HG03280 (cell line): ENCODE data around the gene DLD.
"Not testable (repeated sequence)": the region's sequence is repeated elsewhere in the genome, so short reads cannot be mapped to it uniquely, and the experiment has no call there.

Experiments used
- ATAC-seq: cut with Tn5 transposase; IDR thresholded peaks from one replicate; pipeline ENCODE4 v1.9.1; 2021; ENCODE audit warnings: mild to moderate bottlenecking, moderate library complexity; ENCODE audit not compliant: unreplicated experiment

Gene DLD

GRCh38 chr7:107890962-107891635 is at the start of gene DLD:
Gene DLD (plus strand): TSS chr7:107891183. CDS start chr7:107891251, 68 bp downstream.
- peak; percentile 99 for ATAC-seq

DNA sequence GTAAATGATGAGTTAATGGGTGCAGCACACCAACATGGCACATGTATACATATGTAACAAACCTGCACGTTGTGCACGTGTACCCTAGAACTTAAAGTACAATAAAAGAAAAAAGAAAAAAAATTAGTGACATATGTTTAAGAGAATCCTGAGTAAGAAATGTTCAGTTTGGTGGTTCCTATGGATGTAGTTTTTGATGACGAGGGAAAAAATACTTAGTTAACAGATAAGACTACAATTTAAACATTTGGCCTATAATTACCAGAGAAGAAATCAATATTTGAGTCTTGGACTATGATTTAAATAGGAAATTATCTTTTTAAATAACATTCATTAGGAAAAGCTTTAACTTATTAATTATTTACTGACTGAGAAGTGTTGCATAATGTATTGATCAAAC is 48.8 kb upstream of the DLD start:
- ATAC-seq: no peak

DNA sequence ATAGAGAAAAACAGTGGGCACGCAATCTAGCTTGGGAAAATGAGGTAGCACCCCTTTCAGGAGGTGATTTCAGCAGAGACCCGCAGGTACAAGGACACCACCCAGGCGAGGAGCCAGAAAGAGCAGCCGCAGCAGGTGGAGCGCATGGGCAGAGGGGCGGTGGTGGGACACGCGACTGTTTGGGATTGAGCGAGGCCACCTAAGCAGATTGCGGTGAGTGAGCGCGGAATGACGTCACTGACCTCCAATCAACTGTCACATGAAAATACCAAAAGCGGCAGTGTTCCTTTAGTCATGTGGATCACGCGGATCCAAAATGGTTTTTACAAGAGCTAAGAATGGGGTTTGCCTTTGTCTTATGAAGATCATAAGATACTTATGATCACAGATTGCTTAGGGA is 47.8 kb upstream of the DLD start:
- no peak for ATAC-seq

GRCh38 chr7:107846324-107846723 is 44.7 kb upstream of the DLD start:
- no peak for ATAC-seq

DNA sequence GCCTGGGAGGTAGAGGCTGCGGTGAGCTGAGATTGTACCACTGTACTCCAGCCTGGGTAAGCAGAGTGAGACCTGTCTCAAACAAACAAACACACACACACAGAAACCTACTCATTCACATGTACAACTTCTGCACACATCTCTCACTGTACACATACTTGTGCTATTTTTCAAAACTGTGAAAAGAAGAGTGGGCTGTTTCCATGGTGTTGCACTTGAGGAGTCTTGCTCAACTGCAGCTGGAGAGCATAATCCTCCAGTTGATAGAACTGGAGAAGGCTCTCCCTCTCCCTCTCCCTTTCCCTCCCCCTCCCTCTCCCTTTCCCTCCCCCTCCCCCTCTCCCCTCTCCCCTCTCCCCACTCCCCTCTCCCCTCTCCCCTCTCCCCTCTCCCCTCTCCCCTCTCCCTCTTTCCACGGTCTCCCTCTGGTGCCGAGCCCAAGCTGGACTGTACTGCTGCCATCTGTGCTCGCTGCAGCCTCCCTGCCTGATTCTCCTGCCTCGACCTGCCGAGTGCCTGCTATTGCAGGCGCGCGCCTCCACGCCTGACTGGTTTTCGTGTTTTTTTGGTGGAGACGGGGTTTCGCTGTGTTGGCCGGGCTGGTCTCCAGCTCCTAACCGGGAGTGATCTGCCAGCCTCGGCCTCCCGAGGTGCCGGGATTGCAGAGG is 43.7 kb upstream of the DLD start:
- no peak for ATAC-seq

- ATAC-seq: not testable (repeated sequence)
Measured at GRCh38 chr7:107847836-107848175, 43.2 kb upstream of the DLD start.

GRCh38 chr7:107848211-107848610 is 42.8 kb upstream of the DLD start:
- ATAC-seq: not testable (repeated sequence)

GRCh38 chr7:107850216-107850615 is 40.8 kb upstream of the DLD start:
- ATAC-seq: no peak

DNA sequence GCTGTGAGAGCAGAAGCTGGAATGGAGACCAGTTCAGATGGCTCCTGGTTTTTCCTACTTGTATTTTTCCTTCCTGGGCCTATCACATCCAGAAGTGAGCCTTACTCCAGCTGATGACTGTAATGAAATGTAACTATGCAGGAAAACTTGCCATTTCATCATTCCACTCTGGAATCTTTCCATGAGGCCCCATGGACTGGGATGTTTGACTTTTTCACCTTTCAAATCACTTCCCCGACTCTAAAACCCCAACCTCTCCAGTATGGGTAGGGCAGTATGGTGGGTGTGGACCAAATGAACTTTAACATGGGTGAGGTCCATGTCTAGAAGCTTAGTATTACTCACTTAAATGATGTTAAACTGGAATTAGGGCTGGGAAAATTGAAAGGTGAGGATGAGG is 40.3 kb upstream of the DLD start:
- no peak for ATAC-seq

DNA sequence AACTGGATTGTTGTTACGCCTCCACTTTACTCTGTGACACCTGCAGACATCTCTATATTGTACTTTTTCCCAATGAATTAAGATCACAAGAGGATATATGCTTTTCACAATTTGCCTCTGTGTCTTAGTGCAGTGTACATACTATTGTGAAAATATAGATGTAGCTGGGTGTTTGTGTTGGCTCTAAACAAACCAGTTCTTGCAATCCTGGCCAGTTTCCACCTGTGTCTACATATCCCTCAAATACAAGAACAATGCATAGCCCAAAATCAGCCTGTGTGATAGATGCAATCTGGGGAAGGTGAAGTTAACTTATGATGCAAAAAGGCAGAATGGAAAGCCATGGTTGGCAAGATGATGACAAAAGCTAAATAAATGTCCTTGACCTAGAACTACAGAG is 36.5 kb upstream of the DLD start:
- no peak for ATAC-seq

GRCh38 chr7:107854989-107855388 is 36.0 kb upstream of the DLD start:
- no peak for ATAC-seq

DNA sequence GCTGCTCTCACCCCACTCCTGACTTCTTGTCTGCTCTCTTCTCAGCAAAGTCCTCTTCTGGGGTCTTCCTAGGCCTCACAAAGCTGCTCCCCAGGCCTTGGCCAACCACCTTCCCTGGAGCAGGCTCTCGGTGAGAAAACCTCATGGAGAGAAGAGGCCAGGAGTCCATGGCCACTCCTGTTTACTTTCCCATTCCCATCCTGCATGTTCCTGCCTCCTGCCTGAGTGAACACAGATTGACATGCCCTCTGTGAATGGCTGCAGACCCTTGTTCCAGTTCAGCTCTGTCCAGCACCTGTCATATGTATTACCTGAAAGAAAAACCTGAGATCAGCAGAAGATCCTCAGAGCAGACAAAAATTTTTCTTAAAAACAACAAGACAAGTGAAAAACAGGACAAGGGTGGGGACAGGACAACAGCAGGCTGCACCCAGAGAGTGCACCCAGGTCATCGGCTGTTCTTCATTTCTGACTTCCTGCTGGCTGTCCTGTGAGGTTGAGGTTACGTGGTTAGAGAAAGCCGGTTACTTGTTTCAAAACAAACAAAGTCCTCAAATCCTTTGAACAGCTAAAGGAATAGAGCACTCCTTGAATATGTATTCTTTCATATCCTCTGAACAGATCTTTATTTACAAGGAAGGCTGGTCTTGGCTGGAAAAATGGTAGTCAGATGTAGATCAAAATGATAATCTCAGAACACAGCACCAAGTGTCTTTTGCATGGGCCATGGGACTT is 34.0 kb upstream of the DLD start:
- ATAC-seq: no peak

GRCh38 chr7:107857541-107857912 is 33.5 kb upstream of the DLD start:
- no peak for ATAC-seq

DNA sequence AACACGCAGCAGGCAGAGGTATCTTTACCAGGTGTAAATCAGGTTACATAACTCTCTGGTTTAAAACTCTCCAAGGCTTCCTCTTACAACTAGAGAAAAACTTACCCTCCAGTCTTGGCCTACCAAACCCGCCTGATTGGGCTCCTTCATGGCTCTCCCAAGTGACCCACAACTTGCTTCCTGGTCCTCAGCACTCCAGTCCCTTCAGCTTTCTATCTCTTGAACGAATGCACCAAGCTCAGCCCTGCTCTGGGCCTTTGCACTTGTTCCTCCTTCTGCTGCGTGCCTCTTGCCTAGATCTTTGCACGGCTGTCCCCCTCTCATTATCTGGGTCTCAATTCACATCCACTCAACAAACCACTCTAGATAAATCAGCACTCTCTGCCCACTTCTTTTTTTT is 32.7 kb upstream of the DLD start:
- ATAC-seq: no peak

GRCh38 chr7:107860279-107860961 is 30.6 kb upstream of the DLD start:
- ATAC-seq: no peak

DNA sequence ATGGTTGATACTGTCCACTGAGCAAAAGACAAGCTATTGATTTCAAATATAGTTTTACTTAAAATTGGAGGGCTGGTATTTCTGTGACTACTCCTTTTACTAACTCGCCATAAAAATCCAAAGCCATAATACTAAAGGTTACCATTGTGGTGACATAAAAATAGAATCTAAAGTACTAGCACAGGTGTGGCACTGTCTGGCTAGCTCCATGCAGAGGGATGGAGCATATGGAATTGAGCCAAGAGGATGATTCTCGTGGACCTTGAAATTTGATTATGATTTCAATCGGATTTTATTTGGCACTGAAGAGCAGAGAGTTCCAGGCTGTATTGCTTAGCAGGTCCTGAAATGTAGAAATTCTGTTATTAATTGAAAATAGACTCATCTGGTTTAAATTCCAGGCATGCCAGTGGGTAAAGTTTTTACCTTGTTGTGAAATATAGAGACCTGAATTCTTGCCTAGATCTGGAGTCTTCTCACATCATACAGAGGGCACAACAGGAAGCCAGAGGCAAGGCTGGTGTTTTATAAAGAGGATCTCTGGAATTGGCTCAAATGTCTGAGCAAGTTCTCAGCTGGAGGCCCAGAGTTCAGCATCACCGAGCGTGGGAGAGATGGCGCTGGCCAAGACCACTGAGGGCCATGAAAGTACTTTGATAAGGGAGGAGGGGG is 29.9 kb upstream of the DLD start:
- ATAC-seq: no peak

GRCh38 chr7:107865956-107866775 is 24.8 kb upstream of the DLD start:
- ATAC-seq: no peak

- no peak for ATAC-seq
Measured at GRCh38 chr7:107867858-107868466, 23.0 kb upstream of the DLD start.

GRCh38 chr7:107870427-107871000 is 20.5 kb upstream of the DLD start:
- ATAC-seq: no peak
